ENCODE data around the gene CDC20. TPM values are rescaled to one million over a fixed set of nuclear protein-coding genes. Genes with fewer than 3 reads are reported as not detected.

CDC20 gene
- polyA plus RNA-seq, 1 donor, result 20.7 TPM

DNA sequence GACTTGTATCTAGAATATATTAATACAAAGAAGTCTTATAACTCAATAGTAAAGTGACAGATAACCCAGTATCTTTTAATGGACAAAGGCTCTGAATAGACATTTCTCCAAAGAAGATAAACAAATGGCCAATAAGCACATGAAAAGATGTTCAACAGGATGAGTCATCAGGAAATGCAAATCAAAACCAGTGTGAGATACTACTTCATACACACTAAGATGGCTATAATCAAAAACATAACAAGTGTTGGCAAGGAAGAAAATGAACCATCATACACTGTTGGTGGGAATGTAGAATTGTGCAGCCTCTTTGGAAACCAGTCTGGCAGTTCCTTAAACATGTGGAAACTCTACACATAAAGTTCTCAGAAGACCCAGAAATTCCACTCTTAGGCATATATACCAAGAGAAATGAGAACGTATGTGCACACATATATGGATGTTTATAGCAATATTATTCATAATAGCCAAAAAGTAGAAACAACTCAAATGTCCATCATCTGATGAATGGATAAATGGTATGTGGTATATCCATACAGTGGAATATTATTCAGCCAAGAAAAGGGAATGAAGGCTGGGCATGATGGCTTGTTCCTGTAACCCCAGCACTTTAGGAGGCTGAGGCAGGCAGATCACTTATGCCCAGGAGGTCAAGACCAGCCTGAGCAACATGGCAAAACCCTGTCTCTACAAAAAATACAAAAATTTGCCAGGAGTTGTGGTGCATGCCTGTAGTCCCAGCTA lies 31.1 kb upstream of the CDC20 start:
- DNase-seq, result no peak
- H3K27ac ChIP-seq (ENCODE audit: low read length), result no peak overlapping the region
- peaks cover 6% of the 10 kb centered on the region for H3K4me1 ChIP-seq (ENCODE audit: control insufficient read depth, insufficient read depth, low read length)
- WGBS (ENCODE audit: insufficient coverage, low lambda C conversion rate), result no CpG with 5 or more reads among the region's 1 CpG
- no peak overlapping the region for H3K4me3 ChIP-seq (ENCODE audit: low read length)
- no peaks in the 10 kb centered on the region for H3K27me3 ChIP-seq (ENCODE audit: control insufficient read depth, insufficient read depth, low read length)
- H3K36me3 ChIP-seq (ENCODE audit: control insufficient read depth, insufficient read depth, low read length), result no peaks in the 10 kb centered on the region
- peaks cover 8% of the 10 kb centered on the region for H3K9me3 ChIP-seq (ENCODE audit: control insufficient read depth, low read depth, low read length)

- Histone ChIP-seq H3K27ac (ENCODE audit: low read length) (no peak overlapping the region), H3K36me3 (ENCODE audit: control insufficient read depth, insufficient read depth, low read length) (no peaks in the 10 kb centered on the region), H3K27me3 (ENCODE audit: control insufficient read depth, insufficient read depth, low read length) (no peaks in the 10 kb centered on the region), H3K4me1 (ENCODE audit: control insufficient read depth, insufficient read depth, low read length) (peaks cover 6% of the 10 kb centered on the region), H3K9me3 (ENCODE audit: control insufficient read depth, low read depth, low read length) (peaks cover 6% of the 10 kb centered on the region), H3K4me3 (ENCODE audit: low read length) (no peak overlapping the region)
- peak in 1 of 2 donors; percentile 52 for DNase-seq
- WGBS (ENCODE audit: insufficient coverage, low lambda C conversion rate), result no CpG with 5 or more reads among the region's 6 CpGs
These were observed 28.6 kb upstream of the CDC20 start for GRCh38 chr1:43329995-43330751.

DNA sequence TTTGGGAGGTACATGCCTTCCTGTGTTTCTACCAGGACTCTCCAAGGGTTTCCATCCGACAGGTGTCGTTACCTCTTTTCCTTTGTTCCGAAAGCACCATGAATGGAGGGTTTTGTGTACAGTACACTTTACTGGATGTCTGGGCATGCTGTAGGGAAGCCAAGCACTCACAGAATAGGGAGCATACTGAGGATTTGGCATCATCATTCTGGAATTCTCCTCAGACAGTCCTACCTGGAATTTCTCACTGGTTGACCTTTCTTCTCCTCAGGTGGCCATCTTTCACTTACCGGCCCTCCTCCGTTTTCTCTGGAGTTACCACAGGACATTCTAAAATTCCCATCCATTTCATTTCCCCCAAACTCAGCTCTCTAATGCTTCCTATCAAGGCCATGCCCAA lies 27.1 kb upstream of the CDC20 start:
- Histone ChIP-seq H3K4me1 (ENCODE audit: control insufficient read depth, insufficient read depth, low read length) (peaks cover 6% of the 10 kb centered on the region), H3K4me3 (ENCODE audit: low read length) (no peak overlapping the region), H3K9me3 (ENCODE audit: control insufficient read depth, low read depth, low read length) (no peaks in the 10 kb centered on the region), H3K27ac (ENCODE audit: low read length) (no peak overlapping the region), H3K27me3 (ENCODE audit: control insufficient read depth, insufficient read depth, low read length) (no peaks in the 10 kb centered on the region), H3K36me3 (ENCODE audit: control insufficient read depth, insufficient read depth, low read length) (no peaks in the 10 kb centered on the region)
- 100% methylated on average over 1 of the region's 5 CpGs for WGBS (ENCODE audit: insufficient coverage, low lambda C conversion rate)
- no peak for DNase-seq

DNA sequence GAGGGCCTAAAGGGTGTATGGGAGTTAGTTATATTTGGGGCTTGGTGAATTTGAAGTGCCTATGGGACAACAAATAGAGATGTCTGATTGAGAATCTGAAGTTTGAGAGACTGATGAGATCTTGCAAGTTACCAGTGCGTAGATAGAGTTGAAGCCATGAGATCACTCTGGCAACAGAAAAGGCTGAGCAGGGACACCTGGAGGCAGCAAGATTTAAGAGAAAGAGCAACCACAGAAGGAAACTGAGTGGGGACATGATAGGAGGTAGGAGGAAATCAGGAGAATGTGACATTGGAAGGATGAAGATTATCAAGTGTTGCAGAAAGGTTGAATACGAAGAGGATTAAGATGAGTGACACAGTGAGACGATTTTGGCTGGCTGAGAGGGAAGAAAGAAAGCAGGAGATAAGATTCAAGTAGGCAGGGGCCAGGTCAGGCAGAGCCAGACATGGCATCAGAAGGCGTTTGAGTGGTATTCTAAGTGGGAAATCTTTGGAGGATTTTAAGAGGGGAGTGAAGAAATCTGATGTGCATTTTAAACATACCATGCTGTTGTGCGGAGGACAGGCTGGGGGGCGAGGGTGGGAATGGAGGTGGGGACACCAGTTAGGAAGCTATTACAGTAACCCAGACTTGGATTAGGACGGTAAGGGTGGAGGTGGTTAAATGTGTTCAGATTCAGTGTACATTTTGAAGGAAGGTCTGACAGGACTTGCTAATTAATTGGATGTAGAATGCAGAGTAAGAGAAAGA lies 24.2 kb upstream of the CDC20 start:
- no peaks in the 10 kb centered on the region for H3K9me3 ChIP-seq (ENCODE audit: control insufficient read depth, low read depth, low read length)
- no peak overlapping the region for H3K27ac ChIP-seq (ENCODE audit: low read length)
- DNase-seq, result no peak
- no peaks in the 10 kb centered on the region for H3K27me3 ChIP-seq (ENCODE audit: control insufficient read depth, insufficient read depth, low read length)
- 89% methylated on average over 4 of the region's 7 CpGs for WGBS (ENCODE audit: insufficient coverage, low lambda C conversion rate)
- no peak overlapping the region for H3K4me3 ChIP-seq (ENCODE audit: low read length)
- H3K36me3 ChIP-seq (ENCODE audit: control insufficient read depth, insufficient read depth, low read length), result no peaks in the 10 kb centered on the region
- H3K4me1 ChIP-seq (ENCODE audit: control insufficient read depth, insufficient read depth, low read length), result peaks cover 6% of the 10 kb centered on the region

DNA sequence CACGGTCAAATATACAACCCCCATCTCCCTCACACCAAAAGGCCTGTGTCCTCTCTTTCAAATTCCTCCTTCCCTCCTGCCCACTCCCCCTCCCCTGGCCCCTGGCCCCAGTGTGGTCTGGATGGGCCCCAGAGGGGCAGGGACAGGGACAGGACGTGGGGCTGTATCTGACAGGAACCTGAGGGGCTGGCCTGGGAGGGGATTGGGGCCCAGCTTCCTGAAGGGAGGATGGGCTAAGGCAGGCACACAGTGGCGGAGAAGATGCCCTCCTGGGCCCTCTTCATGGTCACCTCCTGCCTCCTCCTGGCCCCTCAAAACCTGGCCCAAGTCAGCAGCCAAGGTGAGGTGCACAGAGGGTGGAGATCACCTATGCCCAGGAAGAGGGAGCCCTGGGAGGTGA lies 21.2 kb upstream of the CDC20 start, which contains the start of gene MPL:
Gene MPL, plus strand, starts transcription at position 231 of the 400 bp plus-strand sequence. Its CDS starts 31 bp downstream, at position 262.
- H3K4me1 ChIP-seq (ENCODE audit: control insufficient read depth, insufficient read depth, low read length), result peaks cover 14% of the 10 kb centered on the region
- WGBS (ENCODE audit: insufficient coverage, low lambda C conversion rate), result no CpG with 5 or more reads among the region's 3 CpGs
- no peak within 1 kb of the TSS for H3K4me3 ChIP-seq (ENCODE audit: low read length)
- no peak within 1 kb of the TSS for H3K27ac ChIP-seq (ENCODE audit: low read length)
- no peak for DNase-seq
- H3K36me3 ChIP-seq (ENCODE audit: control insufficient read depth, insufficient read depth, low read length), result no peaks in the 10 kb centered on the region
- no peaks in the 10 kb centered on the region for H3K9me3 ChIP-seq (ENCODE audit: control insufficient read depth, low read depth, low read length)
- no peaks in the 10 kb centered on the region for H3K27me3 ChIP-seq (ENCODE audit: control insufficient read depth, insufficient read depth, low read length)

- Histone ChIP-seq H3K4me3 (ENCODE audit: low read length) (no peak overlapping the region), H3K36me3 (ENCODE audit: control insufficient read depth, insufficient read depth, low read length) (no peaks in the 10 kb centered on the region), H3K4me1 (ENCODE audit: control insufficient read depth, insufficient read depth, low read length) (peaks cover 14% of the 10 kb centered on the region), H3K9me3 (ENCODE audit: control insufficient read depth, low read depth, low read length) (no peaks in the 10 kb centered on the region), H3K27ac (ENCODE audit: low read length) (no peak overlapping the region), H3K27me3 (ENCODE audit: control insufficient read depth, insufficient read depth, low read length) (no peaks in the 10 kb centered on the region)
- no CpG with 5 or more reads among the region's 5 CpGs for WGBS (ENCODE audit: insufficient coverage, low lambda C conversion rate)
- no peak for DNase-seq
These were observed 20.8 kb upstream of the CDC20 start for GRCh38 chr1:43338001-43338400.

DNA sequence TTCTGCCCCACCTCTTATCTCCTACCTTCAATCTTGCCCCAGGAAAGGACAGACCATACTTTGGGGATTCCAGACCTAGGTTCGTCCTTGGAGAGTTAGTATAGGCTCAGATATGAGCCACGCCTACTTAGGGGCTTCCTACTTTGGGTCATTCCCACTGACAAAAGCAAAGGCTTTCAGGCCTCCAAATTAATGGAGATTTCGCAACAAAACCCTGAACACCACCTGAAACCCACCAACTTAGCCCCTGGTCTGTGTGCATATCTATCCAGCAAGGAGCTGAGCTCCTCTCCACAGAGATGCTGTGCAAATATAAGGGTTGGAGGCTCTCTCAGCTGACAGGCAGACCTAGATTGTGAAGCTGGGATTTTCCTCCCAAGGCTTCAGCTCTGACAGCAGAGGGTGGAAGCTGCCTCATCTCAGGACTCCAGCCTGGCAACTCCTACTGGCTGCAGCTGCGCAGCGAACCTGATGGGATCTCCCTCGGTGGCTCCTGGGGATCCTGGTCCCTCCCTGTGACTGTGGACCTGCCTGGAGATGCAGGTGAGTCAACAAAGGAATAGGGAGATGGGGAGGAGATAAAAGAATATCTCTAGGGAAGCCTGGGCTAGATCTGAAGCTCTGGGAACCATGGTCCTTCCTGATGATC lies 19.1 kb upstream of the CDC20 start:
- H3K4me3 ChIP-seq (ENCODE audit: low read length), result no peak overlapping the region
- no peaks in the 10 kb centered on the region for H3K9me3 ChIP-seq (ENCODE audit: control insufficient read depth, low read depth, low read length)
- peaks cover 19% of the 10 kb centered on the region for H3K4me1 ChIP-seq (ENCODE audit: control insufficient read depth, insufficient read depth, low read length)
- H3K27ac ChIP-seq (ENCODE audit: low read length), result no peak overlapping the region
- H3K36me3 ChIP-seq (ENCODE audit: control insufficient read depth, insufficient read depth, low read length), result no peaks in the 10 kb centered on the region
- DNase-seq, result no peak
- no peaks in the 10 kb centered on the region for H3K27me3 ChIP-seq (ENCODE audit: control insufficient read depth, insufficient read depth, low read length)
- WGBS (ENCODE audit: insufficient coverage, low lambda C conversion rate), result no CpG with 5 or more reads among the region's 6 CpGs

DNA sequence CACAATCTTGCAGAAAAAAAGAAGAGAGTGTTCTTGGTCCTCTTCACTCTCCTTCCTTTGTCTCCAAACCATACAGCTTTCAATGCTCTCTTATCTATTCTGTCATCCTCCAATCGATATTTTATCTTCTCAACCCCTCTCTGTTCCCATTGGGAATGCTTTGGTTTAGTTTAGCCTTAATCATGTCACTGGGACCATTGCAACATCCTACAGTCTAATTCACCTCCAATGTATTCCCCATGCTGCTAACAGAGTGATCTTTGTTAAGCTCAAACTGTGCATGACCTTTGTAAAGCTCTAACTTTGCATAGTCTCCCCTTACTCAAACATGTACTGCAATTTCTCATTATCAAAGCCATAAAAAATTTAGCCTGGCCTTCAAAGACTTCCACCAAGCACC lies 18.2 kb upstream of the CDC20 start:
- Histone ChIP-seq H3K27ac (ENCODE audit: low read length) (no peak overlapping the region), H3K4me1 (ENCODE audit: control insufficient read depth, insufficient read depth, low read length) (peaks cover 23% of the 10 kb centered on the region), H3K36me3 (ENCODE audit: control insufficient read depth, insufficient read depth, low read length) (no peaks in the 10 kb centered on the region), H3K9me3 (ENCODE audit: control insufficient read depth, low read depth, low read length) (no peaks in the 10 kb centered on the region), H3K27me3 (ENCODE audit: control insufficient read depth, insufficient read depth, low read length) (no peaks in the 10 kb centered on the region), H3K4me3 (ENCODE audit: low read length) (no peak overlapping the region)
- 0% methylated on average over 1 of the region's 1 CpG for whole genome bisulfite sequencing (ENCODE audit: insufficient coverage, low lambda C conversion rate)
- DNase-seq, result no peak

DNA sequence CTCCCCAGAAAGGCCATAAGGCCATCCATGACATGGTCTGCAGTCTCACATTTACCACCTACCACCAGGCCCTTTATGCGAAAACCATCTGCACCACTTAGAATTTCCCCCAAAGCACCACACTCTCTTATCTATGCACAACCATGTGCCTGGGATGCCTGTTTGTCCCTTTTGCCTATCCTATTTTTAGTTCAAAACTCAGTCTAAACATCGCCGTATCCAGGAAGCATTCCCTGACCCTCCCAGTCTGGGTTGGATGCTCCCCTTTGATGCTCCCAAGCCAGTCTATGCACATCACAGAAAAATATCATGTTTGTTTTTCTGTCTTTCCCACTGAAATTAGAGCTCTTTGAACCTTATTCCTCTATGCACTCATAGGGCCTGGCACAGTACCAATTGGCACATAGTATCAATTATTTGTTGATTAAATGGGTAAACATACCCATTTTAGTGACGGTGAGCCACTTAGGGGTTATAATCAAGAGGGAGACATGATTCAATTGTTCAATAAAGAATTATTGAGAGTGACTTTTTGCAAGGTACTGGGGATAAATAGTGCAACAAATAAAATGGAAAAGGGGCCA lies 14.4 kb upstream of the CDC20 start:
- DNase-seq, result no peak
- Histone ChIP-seq H3K27ac (ENCODE audit: low read length) (peak overlapping the region; percentile 45), H3K4me1 (ENCODE audit: control insufficient read depth, insufficient read depth, low read length) (peaks cover 36% of the 10 kb centered on the region), H3K9me3 (ENCODE audit: control insufficient read depth, low read depth, low read length) (no peaks in the 10 kb centered on the region), H3K4me3 (ENCODE audit: low read length) (no peak overlapping the region), H3K36me3 (ENCODE audit: control insufficient read depth, insufficient read depth, low read length) (no peaks in the 10 kb centered on the region), H3K27me3 (ENCODE audit: control insufficient read depth, insufficient read depth, low read length) (peaks cover 4% of the 10 kb centered on the region)
- no CpG with 5 or more reads among the region's 4 CpGs for WGBS (ENCODE audit: insufficient coverage, low lambda C conversion rate)

DNA sequence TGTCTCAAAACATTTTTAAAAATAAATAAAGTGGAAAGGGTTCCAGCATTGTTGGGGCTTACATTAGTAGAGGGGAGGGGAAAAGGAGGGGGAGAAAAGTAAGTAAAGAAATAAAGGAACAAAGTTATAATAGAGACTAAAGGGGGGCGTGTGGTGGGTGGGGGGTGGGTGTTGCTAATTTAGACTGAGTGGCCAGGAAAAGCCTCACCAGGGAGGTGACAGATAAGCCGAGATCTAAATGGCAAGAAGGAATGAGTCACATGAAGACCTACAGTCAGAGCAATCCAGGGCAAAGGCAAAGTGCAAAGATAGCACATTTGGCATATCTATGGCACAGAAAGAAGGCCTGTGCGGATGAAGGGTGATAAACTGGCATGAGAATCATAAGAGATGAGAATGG lies 13.7 kb upstream of the CDC20 start:
- Histone ChIP-seq H3K9me3 (ENCODE audit: control insufficient read depth, low read depth, low read length) (no peaks in the 10 kb centered on the region), H3K4me1 (ENCODE audit: control insufficient read depth, insufficient read depth, low read length) (peaks cover 37% of the 10 kb centered on the region), H3K27me3 (ENCODE audit: control insufficient read depth, insufficient read depth, low read length) (peaks cover 4% of the 10 kb centered on the region), H3K4me3 (ENCODE audit: low read length) (no peak overlapping the region), H3K27ac (ENCODE audit: low read length) (peak overlapping the region; percentile 45), H3K36me3 (ENCODE audit: control insufficient read depth, insufficient read depth, low read length) (no peaks in the 10 kb centered on the region)
- no CpG with 5 or more reads among the region's 3 CpGs for WGBS (ENCODE audit: insufficient coverage, low lambda C conversion rate)
- DNase-seq, result peak; percentile 81 to 87
